ENCODE measurements around the gene UFD1.

Gene UFD1

DNA sequence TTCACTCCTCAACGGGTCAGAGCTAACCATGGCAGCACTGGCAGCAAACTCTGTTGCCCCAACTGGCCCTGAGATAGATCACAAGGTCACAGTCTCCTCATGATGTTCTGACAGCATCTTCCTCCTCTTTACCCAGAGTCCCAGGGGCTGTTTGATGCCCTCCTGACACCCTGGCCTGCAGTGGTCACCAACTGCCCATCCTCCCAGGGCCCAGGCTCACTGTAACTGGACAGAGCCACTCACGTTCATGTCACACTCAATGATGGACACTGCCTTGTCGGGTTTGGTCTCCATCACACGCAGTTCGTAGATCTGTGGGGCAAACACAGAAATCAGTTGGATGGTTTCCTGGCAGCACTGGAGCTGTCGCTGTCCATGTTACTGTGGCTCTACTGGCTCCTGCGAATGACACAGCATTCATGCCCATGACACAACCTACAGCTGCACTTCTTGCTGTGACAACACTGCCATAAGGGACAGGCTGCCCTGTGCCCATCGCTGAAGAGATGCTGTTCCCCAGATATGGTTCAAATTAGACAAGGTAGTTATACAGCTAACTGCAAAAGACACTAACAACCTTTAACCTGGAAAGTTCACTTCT is 21.1 kb downstream of the UFD1 start:
- H3K4me3 ChIP-seq (ENCODE audit: low read depth, low read length) = no peak overlapping the region
- H3K27me3 ChIP-seq (ENCODE audit: insufficient read depth, low read length) = no peaks in the 10 kb centered on the region
- peaks cover 6% of the 10 kb centered on the region; the same call in 1 of the 2 replicates for H3K36me3 ChIP-seq (ENCODE audit: insufficient read depth, low read length)
- peaks cover 13% of the 10 kb centered on the region for H3K4me1 ChIP-seq (ENCODE audit: control insufficient read depth, insufficient read depth, low read length, unreplicated experiment)
- no peak overlapping the region for H2AFZ ChIP-seq (ENCODE audit: low read length, unreplicated experiment)
- H3K27ac ChIP-seq (ENCODE audit: low read depth, low read length) = no peak overlapping the region
- no peaks in the 10 kb centered on the region for H3K79me2 ChIP-seq (ENCODE audit: control insufficient read depth, insufficient read depth, low read length, unreplicated experiment)

DNA sequence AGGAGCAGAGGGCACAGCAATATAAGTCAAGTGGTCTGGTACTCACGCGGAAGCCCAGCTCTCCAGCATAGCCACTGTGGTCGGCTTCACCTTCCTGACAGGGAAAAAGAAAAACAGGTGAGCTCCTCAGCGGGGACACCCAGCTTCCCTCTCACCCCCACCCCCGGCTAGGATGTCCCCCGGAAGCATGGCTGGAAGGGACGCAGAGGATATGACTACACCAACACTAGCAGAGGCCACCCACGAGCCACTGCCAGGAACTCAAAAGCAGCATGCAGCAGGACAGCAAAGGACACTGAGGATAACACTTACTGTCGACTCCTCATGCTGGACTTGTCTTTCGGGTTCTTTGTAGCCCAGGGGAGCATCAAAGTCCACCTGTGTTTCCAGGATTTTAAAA is 22.5 kb downstream of the UFD1 start:
- Histone ChIP-seq H2AFZ (ENCODE audit: low read length, unreplicated experiment) (no peak overlapping the region), H3K36me3 (ENCODE audit: insufficient read depth, low read length) (peaks cover 11% of the 10 kb centered on the region; the same call in 1 of the 2 replicates), H3K27ac (ENCODE audit: low read depth, low read length) (no peak overlapping the region)

DNA sequence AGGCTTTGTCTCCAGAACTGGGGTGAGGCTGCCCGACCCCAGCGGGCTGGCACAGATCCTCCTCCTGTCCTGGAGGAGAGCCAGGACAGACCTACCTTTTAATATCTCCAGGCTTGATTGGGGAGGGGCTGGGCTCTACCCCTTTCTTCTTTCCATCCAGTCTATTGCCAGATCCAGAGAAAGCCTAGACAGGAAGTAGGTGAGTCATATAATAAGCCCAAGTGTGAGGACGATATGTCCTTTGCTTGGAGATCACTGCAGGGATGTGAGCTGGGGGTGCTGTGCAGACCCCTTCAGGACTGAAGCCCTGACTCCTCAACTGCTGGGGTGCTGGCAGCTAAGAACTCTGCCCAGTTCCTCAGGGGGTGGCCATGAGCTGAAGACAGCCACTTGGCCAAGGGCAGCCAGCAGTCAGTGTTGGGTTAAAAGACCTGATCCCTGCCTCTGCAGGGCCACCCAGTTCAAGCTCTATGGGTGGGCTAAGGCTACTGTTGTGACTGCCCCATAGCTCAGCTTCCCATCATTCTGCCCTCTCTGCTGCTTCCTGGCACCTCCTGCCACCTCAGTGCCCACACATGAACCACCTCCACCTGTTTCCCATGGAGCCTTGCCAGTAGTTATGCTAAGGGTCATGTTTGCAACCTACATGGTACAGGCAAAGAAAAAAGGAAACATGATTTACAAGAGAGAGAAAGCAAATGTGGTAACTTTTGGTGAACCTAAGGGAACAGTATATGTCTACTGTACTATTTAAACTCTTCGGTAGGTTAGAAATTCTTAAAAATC is 23.2 kb downstream of the UFD1 start:
- Histone ChIP-seq H3K36me3 (ENCODE audit: insufficient read depth, low read length) (peaks cover 12% of the 10 kb centered on the region; the same call in 1 of the 2 replicates), H3K79me2 (ENCODE audit: control insufficient read depth, insufficient read depth, low read length, unreplicated experiment) (no peaks in the 10 kb centered on the region), H3K4me1 (ENCODE audit: control insufficient read depth, insufficient read depth, low read length, unreplicated experiment) (peaks cover 13% of the 10 kb centered on the region), H3K27ac (ENCODE audit: low read depth, low read length) (no peak overlapping the region), H2AFZ (ENCODE audit: low read length, unreplicated experiment) (no peak overlapping the region), H3K27me3 (ENCODE audit: insufficient read depth, low read length) (no peaks in the 10 kb centered on the region), H3K4me3 (ENCODE audit: low read depth, low read length) (no peak overlapping the region)

More for the DNA sequence above, 22.5 kb downstream of the UFD1 start:
- H3K27me3 ChIP-seq (ENCODE audit: insufficient read depth, low read length) = no peaks in the 10 kb centered on the region
- H3K4me3 ChIP-seq (ENCODE audit: low read depth, low read length) = no peak overlapping the region
- H3K79me2 ChIP-seq (ENCODE audit: control insufficient read depth, insufficient read depth, low read length, unreplicated experiment) = no peaks in the 10 kb centered on the region
- H3K4me1 ChIP-seq (ENCODE audit: control insufficient read depth, insufficient read depth, low read length, unreplicated experiment) = peaks cover 13% of the 10 kb centered on the region

DNA sequence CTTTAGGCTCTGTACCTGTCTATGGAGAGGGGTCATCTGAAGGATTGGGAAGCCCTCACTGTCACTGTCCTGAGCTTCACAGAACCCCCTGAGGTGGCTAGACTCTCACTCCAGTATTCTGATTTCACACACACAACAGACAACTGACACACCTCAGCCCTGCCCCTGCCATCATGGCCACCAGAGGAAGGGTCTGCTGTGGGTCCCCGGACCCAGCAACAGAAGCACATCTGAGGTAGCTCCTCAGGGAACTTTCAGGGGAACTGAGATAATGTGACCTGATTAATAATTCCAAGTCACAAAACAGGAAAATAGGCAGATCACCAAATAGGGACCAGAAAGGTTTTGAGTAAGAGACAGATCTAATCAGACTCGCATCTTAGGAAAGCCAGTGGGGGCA is 24.0 kb downstream of the UFD1 start:
- H3K79me2 ChIP-seq (ENCODE audit: control insufficient read depth, insufficient read depth, low read length, unreplicated experiment) = no peaks in the 10 kb centered on the region
- no peak overlapping the region for H3K4me3 ChIP-seq (ENCODE audit: low read depth, low read length)
- peaks cover 13% of the 10 kb centered on the region for H3K4me1 ChIP-seq (ENCODE audit: control insufficient read depth, insufficient read depth, low read length, unreplicated experiment)
- H3K27me3 ChIP-seq (ENCODE audit: insufficient read depth, low read length) = no peaks in the 10 kb centered on the region
- H3K27ac ChIP-seq (ENCODE audit: low read depth, low read length) = no peak overlapping the region
- H3K36me3 ChIP-seq (ENCODE audit: insufficient read depth, low read length) = peaks cover 12% of the 10 kb centered on the region; the same call in 1 of the 2 replicates
- H2AFZ ChIP-seq (ENCODE audit: low read length, unreplicated experiment) = no peak overlapping the region

DNA sequence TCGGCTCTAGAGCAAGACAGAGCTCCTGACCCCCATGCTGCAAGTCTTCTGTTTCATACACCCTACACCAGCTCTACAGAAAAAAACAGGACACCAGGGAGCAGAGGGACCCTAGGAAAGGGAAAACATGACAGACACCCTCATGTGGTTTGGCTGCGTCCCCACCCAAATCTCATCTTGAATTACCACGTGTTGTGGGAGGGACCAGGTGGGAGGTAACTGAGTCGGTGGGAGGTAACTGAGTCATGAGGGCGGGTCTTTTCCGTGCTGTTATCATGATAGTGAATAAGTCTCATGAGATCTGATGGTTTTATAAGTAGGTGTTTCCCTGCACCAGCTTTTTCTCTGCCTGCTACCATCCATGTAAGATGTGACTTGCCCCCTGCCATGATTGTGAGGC is 24.8 kb downstream of the UFD1 start:
- Histone ChIP-seq H2AFZ (ENCODE audit: low read length, unreplicated experiment) (no peak overlapping the region), H3K4me1 (ENCODE audit: control insufficient read depth, insufficient read depth, low read length, unreplicated experiment) (peaks cover 13% of the 10 kb centered on the region), H3K36me3 (ENCODE audit: insufficient read depth, low read length) (peaks cover 12% of the 10 kb centered on the region; the same call in 1 of the 2 replicates), H3K4me3 (ENCODE audit: low read depth, low read length) (no peak overlapping the region), H3K27me3 (ENCODE audit: insufficient read depth, low read length) (no peaks in the 10 kb centered on the region), H3K79me2 (ENCODE audit: control insufficient read depth, insufficient read depth, low read length, unreplicated experiment) (no peaks in the 10 kb centered on the region), H3K27ac (ENCODE audit: low read depth, low read length) (no peak overlapping the region)

DNA sequence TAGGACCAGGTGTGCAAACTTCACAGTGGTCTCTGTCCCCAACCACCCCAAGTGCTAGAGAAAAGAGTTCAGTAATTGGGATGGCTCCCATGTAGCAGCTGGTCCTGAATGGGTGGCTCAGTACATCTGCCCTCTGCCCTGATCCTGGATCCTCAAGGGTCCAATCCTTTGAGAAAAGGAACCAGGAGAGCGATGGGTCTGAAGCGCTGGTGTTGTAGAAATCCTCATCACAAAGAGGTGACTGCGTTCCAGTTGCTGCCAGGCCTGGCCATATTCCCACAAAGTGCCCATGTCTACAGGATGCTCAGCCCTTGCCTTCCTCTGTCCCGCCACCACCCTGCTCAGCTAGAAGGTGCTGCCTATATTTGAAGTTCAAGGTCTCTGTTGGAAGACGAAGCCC is 25.3 kb downstream of the UFD1 start:
- peaks cover 12% of the 10 kb centered on the region; the same call in 1 of the 2 replicates for H3K36me3 ChIP-seq (ENCODE audit: insufficient read depth, low read length)
- no peak overlapping the region for H3K27ac ChIP-seq (ENCODE audit: low read depth, low read length)
- no peak overlapping the region for H2AFZ ChIP-seq (ENCODE audit: low read length, unreplicated experiment)
- no peaks in the 10 kb centered on the region for H3K79me2 ChIP-seq (ENCODE audit: control insufficient read depth, insufficient read depth, low read length, unreplicated experiment)
- H3K4me3 ChIP-seq (ENCODE audit: low read depth, low read length) = no peak overlapping the region
- peaks cover 13% of the 10 kb centered on the region for H3K4me1 ChIP-seq (ENCODE audit: control insufficient read depth, insufficient read depth, low read length, unreplicated experiment)
- no peaks in the 10 kb centered on the region for H3K27me3 ChIP-seq (ENCODE audit: insufficient read depth, low read length)

DNA sequence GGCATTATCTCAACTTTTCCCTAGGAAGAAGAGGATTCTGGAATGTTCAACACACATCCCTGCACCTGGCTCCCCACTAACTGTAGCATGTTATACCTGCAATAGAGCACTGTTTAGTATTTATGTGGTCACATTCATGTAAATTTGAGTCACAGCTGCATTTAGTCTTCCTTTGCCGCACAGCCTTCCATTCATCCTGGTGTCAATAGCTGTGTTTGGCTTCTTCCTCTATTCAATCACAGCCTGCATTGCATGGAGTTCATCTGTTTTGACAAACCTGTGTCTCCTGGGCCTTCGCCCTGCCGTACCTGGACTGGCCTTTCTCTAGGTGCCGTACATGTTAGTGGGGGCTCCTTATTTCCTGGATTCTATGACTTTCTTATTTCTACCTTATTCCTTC is 27.4 kb downstream of the UFD1 start:
- peaks cover 12% of the 10 kb centered on the region; the same call in 1 of the 2 replicates for H3K36me3 ChIP-seq (ENCODE audit: insufficient read depth, low read length)
- peaks cover 13% of the 10 kb centered on the region for H3K4me1 ChIP-seq (ENCODE audit: control insufficient read depth, insufficient read depth, low read length, unreplicated experiment)
- no peak overlapping the region for H3K4me3 ChIP-seq (ENCODE audit: low read depth, low read length)
- no peaks in the 10 kb centered on the region for H3K27me3 ChIP-seq (ENCODE audit: insufficient read depth, low read length)
- no peak overlapping the region for H3K27ac ChIP-seq (ENCODE audit: low read depth, low read length)
- H2AFZ ChIP-seq (ENCODE audit: low read length, unreplicated experiment) = no peak overlapping the region
- H3K79me2 ChIP-seq (ENCODE audit: control insufficient read depth, insufficient read depth, low read length, unreplicated experiment) = peaks cover 5% of the 10 kb centered on the region

DNA sequence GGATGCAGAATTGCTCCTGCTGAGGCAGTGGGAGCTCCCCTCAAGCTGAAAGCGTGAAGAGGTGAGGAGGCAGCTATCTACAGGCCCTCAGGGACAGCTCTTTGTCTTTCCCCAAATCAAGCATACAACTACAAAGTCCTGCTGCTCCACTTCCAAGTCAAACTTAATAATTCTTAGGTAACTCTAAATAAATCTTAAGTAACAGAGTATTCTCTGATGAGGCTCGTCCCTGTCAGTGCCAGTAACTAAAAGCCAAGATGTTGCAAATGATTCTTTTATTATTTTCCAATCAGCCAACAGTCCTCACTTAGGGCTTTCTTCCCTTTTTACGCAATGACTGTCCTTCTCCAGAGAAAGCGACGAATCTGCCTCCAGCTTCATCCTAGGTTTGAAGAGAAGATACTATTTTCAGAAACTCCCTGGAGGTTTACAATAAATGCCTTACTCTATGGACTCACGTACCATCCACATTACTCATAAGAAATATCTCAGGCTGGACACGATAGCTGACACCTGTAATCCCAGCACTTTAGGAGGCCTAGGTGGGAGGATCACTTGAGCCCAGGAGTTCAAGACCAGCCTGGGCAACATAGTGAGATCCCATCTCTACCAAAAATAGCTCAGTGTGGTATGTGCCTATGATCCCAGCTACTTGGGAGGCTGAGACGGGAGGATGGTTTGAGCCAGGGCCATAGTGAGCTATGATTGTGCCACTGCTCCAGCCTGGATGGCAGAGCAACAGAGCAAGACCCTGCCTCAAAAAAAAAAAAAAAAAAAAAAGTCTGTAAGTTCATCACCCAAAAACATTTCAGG is 28.4 kb downstream of the UFD1 start:
- peaks cover 11% of the 10 kb centered on the region for H3K79me2 ChIP-seq (ENCODE audit: control insufficient read depth, insufficient read depth, low read length, unreplicated experiment)
- H2AFZ ChIP-seq (ENCODE audit: low read length, unreplicated experiment) = no peak overlapping the region
- no peaks in the 10 kb centered on the region for H3K27me3 ChIP-seq (ENCODE audit: insufficient read depth, low read length)
- no peak overlapping the region for H3K4me3 ChIP-seq (ENCODE audit: low read depth, low read length)
- peaks cover 12% of the 10 kb centered on the region; the same call in 1 of the 2 replicates for H3K36me3 ChIP-seq (ENCODE audit: insufficient read depth, low read length)
- peaks cover 7% of the 10 kb centered on the region for H3K4me1 ChIP-seq (ENCODE audit: control insufficient read depth, insufficient read depth, low read length, unreplicated experiment)
- H3K27ac ChIP-seq (ENCODE audit: low read depth, low read length) = no peak overlapping the region

DNA sequence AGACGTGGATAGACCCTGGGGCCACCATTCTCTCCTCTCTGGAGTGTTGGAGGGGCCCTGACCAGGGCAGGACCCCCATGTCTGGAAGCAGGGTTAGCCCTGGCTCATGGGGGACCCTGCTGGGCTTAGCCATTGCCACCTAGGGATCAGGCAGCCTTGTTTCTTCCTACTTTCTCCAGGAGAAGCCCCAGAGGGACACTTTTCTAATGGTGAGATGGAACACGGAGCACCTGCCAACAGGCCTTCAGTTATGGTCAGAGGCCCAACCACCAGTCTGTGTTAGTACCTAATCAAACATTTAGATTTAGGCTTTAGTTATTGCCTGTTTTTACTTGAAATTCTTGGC is 29.6 kb downstream of the UFD1 start:
- Histone ChIP-seq H3K4me1 (ENCODE audit: control insufficient read depth, insufficient read depth, low read length, unreplicated experiment) (no peaks in the 10 kb centered on the region), H3K27ac (ENCODE audit: low read depth, low read length) (no peak overlapping the region), H3K36me3 (ENCODE audit: insufficient read depth, low read length) (peaks cover 7% of the 10 kb centered on the region; the same call in 1 of the 2 replicates), H3K79me2 (ENCODE audit: control insufficient read depth, insufficient read depth, low read length, unreplicated experiment) (peaks cover 17% of the 10 kb centered on the region), H2AFZ (ENCODE audit: low read length, unreplicated experiment) (no peak overlapping the region), H3K27me3 (ENCODE audit: insufficient read depth, low read length) (no peaks in the 10 kb centered on the region), H3K4me3 (ENCODE audit: low read depth, low read length) (no peak overlapping the region)

DNA sequence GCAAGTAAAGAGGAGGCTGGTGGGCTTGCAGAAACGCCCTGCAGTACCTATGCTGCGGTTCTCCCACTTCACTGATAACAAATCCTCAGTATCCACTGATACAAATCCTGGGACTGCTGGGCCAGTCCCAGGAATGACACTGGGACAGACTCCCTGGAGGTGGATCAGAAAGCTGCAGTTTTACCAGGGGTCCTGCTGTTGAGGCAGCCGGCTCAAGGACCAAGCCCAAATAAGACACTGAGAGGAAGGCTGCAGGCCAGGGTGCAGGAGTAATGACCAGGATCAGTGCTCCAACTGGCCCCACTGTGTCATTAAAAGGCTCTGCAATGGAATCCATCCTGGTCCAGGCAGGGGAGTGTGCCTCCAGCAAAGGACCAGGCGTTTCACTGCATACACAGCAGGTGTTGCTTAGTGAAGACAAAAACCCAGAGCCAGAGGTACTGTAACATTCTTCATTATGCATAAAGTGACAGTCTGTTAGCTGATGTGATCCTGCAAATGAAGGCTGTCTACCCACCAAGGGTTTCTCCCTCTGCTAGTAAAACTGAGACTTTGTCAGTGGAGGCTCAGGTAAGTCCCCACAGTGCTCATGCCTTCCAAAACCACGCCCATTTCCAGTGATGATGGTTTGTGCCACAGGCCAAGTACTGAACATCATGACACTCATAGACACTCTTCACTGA is 30.1 kb downstream of the UFD1 start:
- Histone ChIP-seq H3K27ac (ENCODE audit: low read depth, low read length) (no peak overlapping the region), H3K4me3 (ENCODE audit: low read depth, low read length) (no peak overlapping the region), H3K4me1 (ENCODE audit: control insufficient read depth, insufficient read depth, low read length, unreplicated experiment) (no peaks in the 10 kb centered on the region), H3K36me3 (ENCODE audit: insufficient read depth, low read length) (peaks cover 7% of the 10 kb centered on the region; the same call in 1 of the 2 replicates), H2AFZ (ENCODE audit: low read length, unreplicated experiment) (no peak overlapping the region), H3K27me3 (ENCODE audit: insufficient read depth, low read length) (no peaks in the 10 kb centered on the region), H3K79me2 (ENCODE audit: control insufficient read depth, insufficient read depth, low read length, unreplicated experiment) (peaks cover 18% of the 10 kb centered on the region)
